Cardiac muscle cell (in vitro differentiated cells and primary cell): ENCODE measurements around the gene PIK3C2G. TPM values are rescaled to one million over a fixed set of nuclear protein-coding genes. Genes with fewer than 3 reads are reported as not detected.

Experiments
- DNase-seq, 2 donors: peaks; one replicate each; pipeline versions ENCODE4 v3.0.0 to v3.0.0-alpha.2; 2010 to 2017; ENCODE audit warnings: low read depth in 1 of 2, low spot score in 1 of 2
- H3K27ac ChIP-seq: fragments of 200-600 bp; sonication (generic); 2 replicates; pipeline ENCODE4 v1.5.1; 2016
- H3K27me3 ChIP-seq: fragments of 200-600 bp; sonication (generic); 2 replicates; pipeline ENCODE4 v1.6.0; 2016; ENCODE audit warnings: control low read depth
- H3K36me3 ChIP-seq: fragments of 200-600 bp; sonication (generic); 2 replicates; pipeline ENCODE4 v1.5.1; 2016; ENCODE audit warnings: control low read depth
- H3K4me1 ChIP-seq: fragments of 200-600 bp; sonication (generic); 2 replicates; pipeline ENCODE4 v1.8.1; 2017; ENCODE audit warnings: low read depth, mild to moderate bottlenecking, mixed run types
- H3K4me3 ChIP-seq: fragments of 200-600 bp; sonication (generic); 2 replicates; pipeline ENCODE4 v1.5.1; 2016; ENCODE audit warnings: mild to moderate bottlenecking
- H3K9me3 ChIP-seq: fragments of 200-600 bp; sonication (generic); 2 replicates; pipeline ENCODE4 v1.5.1; 2017; ENCODE audit warnings: low read depth, mild to moderate bottlenecking, control low read depth
- polyA plus RNA-seq: library from polyadenylated mRNA; unstranded; fragments of >200 nt; fragmentation: Nextera tagmentation; extraction: Ambion mirVana; gene quantifications from 2 replicates; pipeline ENCODE4 v1.2.1, GENCODE V29; 2016
- total RNA-seq: library from RNA; depleted of rRNA; stranded (reverse); fragments of >200 nt; gene quantifications from 2 replicates; pipeline ENCODE4 v1.2.3, GENCODE V29; 2016
- TF ChIP-seq, protein P1 (sequence below): IDR thresholded peaks from 2 replicates; pipeline ENCODE4 v1.5.1; 2012; ENCODE audit warnings: low read depth, mild to moderate bottlenecking, low read length

The PIK3C2G gene
- total and polyA plus RNA-seq, 2 experiments from 2014 or later = not detected

DNA sequence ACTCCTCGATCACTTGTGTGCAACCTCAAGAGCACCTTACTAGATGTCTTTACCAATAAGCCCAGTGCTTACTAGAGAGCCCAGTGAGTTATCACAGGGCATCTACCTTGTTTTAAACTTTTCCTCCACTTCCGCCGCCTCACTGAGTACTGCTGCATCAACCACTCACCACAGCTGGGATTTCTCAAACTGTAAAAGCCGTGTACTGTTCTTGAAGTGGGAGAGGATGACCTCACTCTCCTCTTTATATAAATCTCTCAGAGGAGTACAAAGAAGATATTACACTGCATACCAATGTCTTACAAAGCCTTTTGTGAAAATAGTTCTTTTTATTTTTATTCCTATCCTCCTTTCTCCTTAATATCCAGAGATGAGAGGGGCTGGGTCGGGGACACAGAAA, 382.4 kb downstream of the PIK3C2G start:
- TF ChIP-seq, protein P1, sequence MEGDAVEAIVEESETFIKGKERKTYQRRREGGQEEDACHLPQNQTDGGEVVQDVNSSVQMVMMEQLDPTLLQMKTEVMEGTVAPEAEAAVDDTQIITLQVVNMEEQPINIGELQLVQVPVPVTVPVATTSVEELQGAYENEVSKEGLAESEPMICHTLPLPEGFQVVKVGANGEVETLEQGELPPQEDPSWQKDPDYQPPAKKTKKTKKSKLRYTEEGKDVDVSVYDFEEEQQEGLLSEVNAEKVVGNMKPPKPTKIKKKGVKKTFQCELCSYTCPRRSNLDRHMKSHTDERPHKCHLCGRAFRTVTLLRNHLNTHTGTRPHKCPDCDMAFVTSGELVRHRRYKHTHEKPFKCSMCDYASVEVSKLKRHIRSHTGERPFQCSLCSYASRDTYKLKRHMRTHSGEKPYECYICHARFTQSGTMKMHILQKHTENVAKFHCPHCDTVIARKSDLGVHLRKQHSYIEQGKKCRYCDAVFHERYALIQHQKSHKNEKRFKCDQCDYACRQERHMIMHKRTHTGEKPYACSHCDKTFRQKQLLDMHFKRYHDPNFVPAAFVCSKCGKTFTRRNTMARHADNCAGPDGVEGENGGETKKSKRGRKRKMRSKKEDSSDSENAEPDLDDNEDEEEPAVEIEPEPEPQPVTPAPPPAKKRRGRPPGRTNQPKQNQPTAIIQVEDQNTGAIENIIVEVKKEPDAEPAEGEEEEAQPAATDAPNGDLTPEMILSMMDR = no peak
- H3K27ac ChIP-seq = no peak overlapping the region
- H3K27me3 ChIP-seq = no peaks in the 10 kb centered on the region
- peak in 1 of 2 donors; percentile 81 for DNase-seq
- no peak overlapping the region for H3K4me3 ChIP-seq
- H3K36me3 ChIP-seq = no peaks in the 10 kb centered on the region
- H3K9me3 ChIP-seq = no peaks in the 10 kb centered on the region
- no peaks in the 10 kb centered on the region for H3K4me1 ChIP-seq

DNA sequence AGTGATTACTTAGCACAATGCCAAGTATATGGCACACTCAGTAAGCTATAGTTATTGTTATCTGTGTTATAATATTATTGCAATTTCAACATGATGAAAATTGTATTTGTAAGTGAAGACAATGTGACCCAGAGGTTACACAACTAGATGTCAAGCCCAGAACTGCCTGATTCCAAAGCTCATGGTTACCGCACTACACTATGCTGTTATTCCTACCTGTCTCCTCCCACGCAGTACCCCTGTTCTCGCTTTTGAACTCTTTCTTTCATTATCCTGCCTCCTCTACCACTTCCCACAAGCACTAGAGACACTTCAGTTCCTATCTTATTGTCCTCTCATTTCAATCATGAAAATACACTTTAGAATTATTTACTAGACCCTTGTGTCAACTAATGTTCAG, 383.2 kb downstream of the PIK3C2G start:
- H3K4me3 ChIP-seq = no peak overlapping the region

DNA sequence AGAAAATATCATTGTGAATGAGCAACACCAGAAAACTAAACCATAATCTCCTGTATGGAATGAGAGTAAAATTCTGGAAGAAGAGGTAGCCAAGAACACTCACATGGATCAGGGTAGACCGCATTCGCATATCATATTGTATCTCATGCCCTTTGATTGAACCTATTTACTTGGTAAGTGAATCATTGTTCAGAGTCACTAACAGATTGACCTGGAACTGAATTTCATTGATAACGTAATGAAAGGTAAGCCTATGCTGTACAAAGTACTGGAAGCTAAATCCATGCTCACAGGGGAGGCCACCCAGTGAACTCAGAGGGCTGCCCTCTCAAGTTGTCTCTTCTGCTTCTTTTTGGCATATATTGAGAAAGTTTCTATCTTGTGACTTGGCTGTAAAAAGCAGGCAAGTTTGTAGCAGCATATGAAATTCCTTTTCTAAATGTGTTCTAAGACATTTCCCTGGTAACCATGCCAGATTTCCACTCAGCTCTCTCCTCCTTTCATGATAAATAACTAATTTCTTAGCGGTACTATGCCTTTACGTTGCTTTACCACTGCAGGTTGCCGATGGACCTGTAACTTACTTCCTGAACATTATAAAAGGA, 385.1 kb downstream of the PIK3C2G start:
- Histone ChIP-seq H3K27ac (no peak overlapping the region), H3K4me3 (no peak overlapping the region), H3K27me3 (no peaks in the 10 kb centered on the region), H3K36me3 (no peaks in the 10 kb centered on the region), H3K9me3 (no peaks in the 10 kb centered on the region), H3K4me1 (no peaks in the 10 kb centered on the region)
- TF ChIP-seq, protein P1 = no peak
- DNase-seq = peak in 1 of 2 donors; percentile 15

More for the DNA sequence above, 383.2 kb downstream of the PIK3C2G start:
- H3K27me3 ChIP-seq = no peaks in the 10 kb centered on the region
- no peaks in the 10 kb centered on the region for H3K4me1 ChIP-seq
- H3K27ac ChIP-seq = no peak overlapping the region
- H3K36me3 ChIP-seq = no peaks in the 10 kb centered on the region
- DNase-seq = no peak
- H3K9me3 ChIP-seq = no peaks in the 10 kb centered on the region
- TF ChIP-seq, protein P1 = no peak

DNA sequence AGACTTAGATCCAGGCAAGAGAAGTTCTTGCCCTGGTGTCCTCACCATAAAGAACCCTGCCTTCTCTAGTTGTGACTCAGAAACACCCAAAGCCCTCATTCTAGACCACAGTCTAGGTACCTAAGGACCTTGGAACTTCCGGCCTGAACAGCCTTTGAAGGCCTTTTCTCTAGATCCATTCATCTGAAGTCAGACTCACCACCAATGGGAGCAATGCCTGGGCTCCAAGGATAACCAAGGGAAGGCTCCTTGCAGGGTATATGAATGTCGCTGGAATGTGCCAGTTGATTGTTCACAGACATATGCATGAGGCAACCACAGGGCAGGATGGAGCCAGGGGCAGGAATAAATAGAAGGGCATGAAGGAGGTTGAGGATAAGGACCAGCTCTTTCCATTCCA, 390.2 kb downstream of the PIK3C2G start:
- Histone ChIP-seq H3K27ac (no peak overlapping the region), H3K36me3 (no peaks in the 10 kb centered on the region), H3K27me3 (no peaks in the 10 kb centered on the region), H3K4me1 (no peaks in the 10 kb centered on the region), H3K9me3 (no peaks in the 10 kb centered on the region), H3K4me3 (no peak overlapping the region)
- DNase-seq = no peak
- TF ChIP-seq, protein P1 = no peak

DNA sequence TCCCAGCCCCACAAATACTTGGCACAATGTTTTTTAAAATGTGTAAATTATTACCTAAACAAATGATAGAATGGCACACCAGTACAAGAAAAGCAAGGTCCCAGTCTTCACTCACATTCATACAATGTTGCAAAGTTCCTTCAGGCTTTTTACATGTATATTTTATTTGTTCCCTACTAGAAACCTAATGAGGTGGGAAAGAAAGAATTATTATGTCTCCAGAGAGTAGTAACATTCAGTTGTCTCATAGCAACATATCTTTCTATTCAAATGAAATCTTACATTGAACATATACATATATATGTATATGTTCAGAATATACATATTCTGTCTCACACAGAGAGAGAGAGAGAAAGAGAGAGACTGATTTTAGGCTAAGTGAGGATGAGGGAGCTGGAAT, 391.3 kb downstream of the PIK3C2G start:
- H3K9me3 ChIP-seq = no peaks in the 10 kb centered on the region
- no peak for DNase-seq
- no peaks in the 10 kb centered on the region for H3K4me1 ChIP-seq
- H3K27ac ChIP-seq = no peak overlapping the region
- TF ChIP-seq, protein P1 = no peak
- H3K27me3 ChIP-seq = no peaks in the 10 kb centered on the region
- no peak overlapping the region for H3K4me3 ChIP-seq
- no peaks in the 10 kb centered on the region for H3K36me3 ChIP-seq
